ENCODE data around the gene A2M.

Gene A2M

DNA sequence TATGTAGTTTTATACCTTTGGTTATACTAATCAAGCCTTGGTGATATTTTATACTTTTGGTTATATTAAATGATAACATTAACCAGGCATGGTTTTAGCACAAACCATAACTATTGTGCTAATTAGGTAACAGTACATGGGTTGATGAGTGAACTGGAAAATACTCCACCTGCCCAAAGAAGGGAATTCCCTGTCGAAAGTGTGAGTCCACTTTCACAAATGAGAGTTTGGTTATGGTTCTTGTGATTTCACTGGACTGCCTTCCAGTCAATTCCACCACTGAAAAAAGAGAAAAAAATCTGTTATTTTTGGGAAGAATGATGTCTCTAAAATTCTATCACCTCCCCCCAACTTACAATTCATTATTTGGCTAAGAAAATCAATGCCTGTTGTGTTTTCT is 9.7 kb downstream of the A2M start:
- Histone ChIP-seq H3K4me3 (ENCODE audit: low read depth, low read length) (no peak overlapping the region), H3K36me3 (replicated peaks) (no peaks in the 10 kb centered on the region), H3K27me3 (replicated peaks) (no peaks in the 10 kb centered on the region), H3K27ac (no peak overlapping the region)
- in situ Hi-C loops (cut with HindIII; ENCODE audit: low pct_ligation_motif_present, low sequenced_read_pairs) = no loop called here
- no peak for DNase-seq
- TF ChIP-seq, protein P1, sequence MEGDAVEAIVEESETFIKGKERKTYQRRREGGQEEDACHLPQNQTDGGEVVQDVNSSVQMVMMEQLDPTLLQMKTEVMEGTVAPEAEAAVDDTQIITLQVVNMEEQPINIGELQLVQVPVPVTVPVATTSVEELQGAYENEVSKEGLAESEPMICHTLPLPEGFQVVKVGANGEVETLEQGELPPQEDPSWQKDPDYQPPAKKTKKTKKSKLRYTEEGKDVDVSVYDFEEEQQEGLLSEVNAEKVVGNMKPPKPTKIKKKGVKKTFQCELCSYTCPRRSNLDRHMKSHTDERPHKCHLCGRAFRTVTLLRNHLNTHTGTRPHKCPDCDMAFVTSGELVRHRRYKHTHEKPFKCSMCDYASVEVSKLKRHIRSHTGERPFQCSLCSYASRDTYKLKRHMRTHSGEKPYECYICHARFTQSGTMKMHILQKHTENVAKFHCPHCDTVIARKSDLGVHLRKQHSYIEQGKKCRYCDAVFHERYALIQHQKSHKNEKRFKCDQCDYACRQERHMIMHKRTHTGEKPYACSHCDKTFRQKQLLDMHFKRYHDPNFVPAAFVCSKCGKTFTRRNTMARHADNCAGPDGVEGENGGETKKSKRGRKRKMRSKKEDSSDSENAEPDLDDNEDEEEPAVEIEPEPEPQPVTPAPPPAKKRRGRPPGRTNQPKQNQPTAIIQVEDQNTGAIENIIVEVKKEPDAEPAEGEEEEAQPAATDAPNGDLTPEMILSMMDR (IDR thresholded peaks at IDR 0.05; ENCODE audit: low read depth, low read length, missing control alignments) = no peak

DNA sequence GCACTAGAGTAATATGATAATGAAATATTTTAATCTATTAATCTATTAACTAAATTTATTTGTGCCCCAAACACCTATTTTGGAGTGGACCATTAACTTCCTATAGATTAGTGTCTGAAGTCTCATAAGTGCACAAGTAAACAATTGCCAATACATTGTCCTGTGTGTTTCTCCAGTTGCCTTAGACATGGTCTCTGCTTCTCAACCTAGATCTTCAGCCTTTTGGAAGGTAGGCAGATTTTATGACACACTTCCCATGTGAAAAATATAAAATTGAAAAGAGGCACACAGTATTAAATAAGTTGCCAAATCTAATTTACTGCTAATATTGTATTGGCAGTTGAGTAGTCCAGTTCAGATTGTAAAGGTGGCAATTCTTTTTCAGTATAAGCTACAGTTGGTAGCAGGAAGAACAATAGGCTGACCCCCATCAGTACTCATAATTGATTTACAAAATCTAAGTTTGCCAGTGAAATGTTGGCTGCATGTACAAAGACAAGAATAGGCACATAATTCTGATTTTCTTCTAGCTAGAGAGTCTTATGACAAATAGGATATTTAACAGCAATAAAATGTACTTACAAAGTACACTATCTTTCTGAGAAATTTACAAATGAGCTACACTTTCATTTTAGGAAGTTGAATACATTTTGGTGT is 10.8 kb downstream of the A2M start:
- TF ChIP-seq, protein P1 (IDR thresholded peaks at IDR 0.05; ENCODE audit: low read depth, low read length, missing control alignments) = no peak
- DNase-seq = no peak
- H3K36me3 ChIP-seq (replicated peaks) = no peaks in the 10 kb centered on the region
- H3K27me3 ChIP-seq (replicated peaks) = no peaks in the 10 kb centered on the region
- H3K27ac ChIP-seq = no peak overlapping the region
- in situ Hi-C loops (cut with HindIII; ENCODE audit: low pct_ligation_motif_present, low sequenced_read_pairs) = no loop called here
- no peak overlapping the region for H3K4me3 ChIP-seq (ENCODE audit: low read depth, low read length)

DNA sequence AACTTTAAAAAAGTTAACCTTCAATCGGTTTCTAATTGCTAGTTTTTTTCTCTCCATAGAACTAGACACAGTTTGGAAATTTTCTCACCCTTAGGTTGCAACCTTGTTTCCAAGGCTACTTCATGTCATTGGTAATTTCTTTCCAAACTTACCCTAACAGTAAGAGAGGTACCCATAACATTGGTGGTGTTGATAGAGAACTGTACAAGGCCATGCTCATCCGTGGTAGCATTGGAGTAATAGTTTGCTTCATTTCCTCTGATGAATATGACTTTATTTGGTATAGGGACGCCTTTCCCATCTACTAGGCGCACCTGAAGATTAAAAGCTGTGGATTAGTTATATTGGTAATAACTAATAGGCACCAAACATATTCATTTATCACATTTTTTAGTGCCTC is 11.6 kb downstream of the A2M start:
- TF ChIP-seq, protein P1 (IDR thresholded peaks at IDR 0.05; ENCODE audit: low read depth, low read length, missing control alignments) = no peak

DNA sequence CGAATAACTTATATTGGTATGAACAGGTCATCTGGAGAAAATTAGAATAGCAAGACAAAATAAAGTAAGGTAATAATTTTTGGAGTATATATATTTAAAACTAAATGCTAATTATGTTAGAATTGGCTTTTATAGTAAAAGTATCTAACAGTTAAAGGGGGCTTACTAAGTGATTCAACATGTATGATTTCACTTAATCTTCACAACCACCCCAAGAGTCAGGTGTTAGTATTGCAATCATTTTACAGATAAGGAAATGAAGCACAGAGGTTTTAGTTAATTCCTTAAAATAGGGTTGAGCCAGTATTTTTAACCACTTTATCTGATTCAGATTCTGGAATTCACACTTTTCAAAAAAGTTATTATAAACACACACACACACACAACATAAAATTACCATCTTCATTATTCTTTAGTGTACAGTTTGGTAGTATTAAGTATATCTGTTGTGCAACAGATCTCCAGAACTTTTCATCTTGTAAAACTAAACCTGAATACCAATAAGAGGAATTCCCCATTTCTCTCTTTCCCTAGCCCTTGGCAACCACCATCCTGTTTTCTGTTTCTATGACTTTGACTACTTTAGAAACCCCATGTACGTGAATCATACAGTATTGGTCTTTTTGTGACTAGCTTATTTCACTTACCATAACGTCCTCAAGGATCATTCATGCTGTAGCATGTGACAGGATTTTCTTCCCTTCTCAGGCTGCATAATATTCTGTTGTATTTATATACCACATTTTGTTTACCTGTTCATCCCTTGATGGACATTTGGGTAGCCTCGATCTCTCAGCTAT is 12.5 kb downstream of the A2M start:
- H3K27me3 ChIP-seq (replicated peaks) = no peaks in the 10 kb centered on the region
- no peak overlapping the region for H3K27ac ChIP-seq
- no peak overlapping the region for H3K4me3 ChIP-seq (ENCODE audit: low read depth, low read length)
- DNase-seq = no peak
- TF ChIP-seq, protein P1 (IDR thresholded peaks at IDR 0.05; ENCODE audit: low read depth, low read length, missing control alignments) = no peak
- no peaks in the 10 kb centered on the region for H3K36me3 ChIP-seq (replicated peaks)
- in situ Hi-C loops (cut with HindIII; ENCODE audit: low pct_ligation_motif_present, low sequenced_read_pairs) = no loop called here

More for the DNA sequence above, 11.6 kb downstream of the A2M start:
- Histone ChIP-seq H3K27me3 (replicated peaks) (no peaks in the 10 kb centered on the region), H3K27ac (no peak overlapping the region), H3K36me3 (replicated peaks) (no peaks in the 10 kb centered on the region), H3K4me3 (ENCODE audit: low read depth, low read length) (no peak overlapping the region)
- DNase-seq = no peak
- in situ Hi-C loops (cut with HindIII; ENCODE audit: low pct_ligation_motif_present, low sequenced_read_pairs) = no loop called here

DNA sequence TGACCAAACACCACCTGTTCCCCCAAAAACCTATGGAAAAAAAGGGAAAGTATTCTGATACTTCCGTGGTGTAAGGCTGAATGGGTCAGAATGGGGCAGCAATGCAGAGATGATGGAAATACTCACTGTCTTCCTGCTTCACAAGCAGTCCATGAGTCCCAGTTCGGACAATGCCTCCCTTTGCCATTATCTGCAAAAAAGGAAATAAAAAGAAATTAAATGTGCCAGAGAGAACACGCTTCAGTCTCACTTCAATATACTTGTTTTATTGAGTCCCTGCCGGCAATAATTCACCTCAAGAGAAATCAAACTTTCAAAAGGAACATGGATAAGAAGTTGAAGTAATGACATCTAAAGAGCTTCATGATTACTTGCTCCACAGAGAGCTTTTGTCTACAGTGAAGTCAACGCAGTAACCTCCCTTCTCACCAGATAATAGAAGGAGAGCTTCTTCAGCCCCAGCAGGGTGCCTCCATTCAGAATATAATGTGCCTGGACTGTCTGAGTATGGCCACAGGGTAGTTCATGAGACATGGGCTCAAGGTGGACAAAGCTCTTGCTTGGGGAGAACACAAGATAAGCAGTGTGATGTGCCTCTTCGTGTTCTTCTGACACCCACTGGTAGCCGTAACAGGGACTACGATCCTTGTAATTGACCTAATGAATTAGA is 14.6 kb downstream of the A2M start:
- DNase-seq = no peak
- Histone ChIP-seq H3K4me3 (ENCODE audit: low read depth, low read length) (no peak overlapping the region), H3K27me3 (replicated peaks) (no peaks in the 10 kb centered on the region), H3K27ac (no peak overlapping the region), H3K36me3 (replicated peaks) (no peaks in the 10 kb centered on the region)
- in situ Hi-C loops (cut with HindIII; ENCODE audit: low pct_ligation_motif_present, low sequenced_read_pairs) = no loop called here
- TF ChIP-seq, protein P1 (IDR thresholded peaks at IDR 0.05; ENCODE audit: low read depth, low read length, missing control alignments) = no peak

Measured in brain microvascular endothelial cell (primary cell).